ENCODE measurements around the gene ARHGEF17.

Gene ARHGEF17

DNA sequence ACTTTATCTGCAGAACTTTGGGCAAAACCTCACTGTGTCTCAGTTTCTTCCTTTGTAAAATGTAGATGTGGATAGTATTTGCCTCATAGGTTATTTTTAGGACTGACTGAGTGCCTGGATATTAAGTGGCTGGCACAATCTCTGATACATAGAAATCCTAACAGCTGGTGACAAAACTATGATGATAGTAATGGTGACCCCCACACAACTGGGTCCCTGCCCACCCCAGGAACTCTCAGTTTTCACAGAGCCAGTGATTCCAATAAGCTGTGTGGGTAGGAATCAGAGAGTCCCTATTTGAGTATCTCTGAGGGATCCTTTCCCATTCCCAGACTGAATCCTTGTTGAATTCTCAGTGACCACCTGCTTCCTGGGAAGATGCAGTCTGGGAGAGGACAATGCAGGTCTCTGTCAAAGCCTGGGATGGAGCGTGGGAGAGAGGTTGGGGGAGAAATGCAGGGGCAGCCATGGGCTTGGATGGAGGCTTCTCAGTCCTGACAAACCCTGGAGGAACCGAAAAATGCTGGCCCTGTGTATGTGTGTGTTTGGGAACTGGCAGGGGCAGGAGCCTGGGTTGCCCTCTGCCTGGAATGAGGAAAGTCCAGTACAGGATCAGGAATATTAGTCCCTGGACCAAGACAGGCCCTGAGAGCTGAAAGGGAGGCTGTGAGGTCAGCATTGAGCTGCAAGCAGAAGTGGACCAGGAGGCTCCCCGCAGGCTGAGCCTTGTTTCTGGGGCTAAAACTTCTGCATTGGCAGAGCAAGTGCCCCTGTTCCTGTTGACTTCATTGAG, 42.0 kb upstream of the ARHGEF17 start:
- TF ChIP-seq TOX (CRISPR knock-in tag; IDR thresholded peaks at IDR 0.05; ENCODE audit: borderline replicate concordance) (no peak), CSDC2 (CRISPR knock-in tag; IDR thresholded peaks at IDR 0.05) (no peak), ZFP3 (CRISPR knock-in tag; IDR thresholded peaks at IDR 0.05) (no peak), ESRRG (CRISPR knock-in tag; IDR thresholded peaks at IDR 0.05) (no peak), ZFP30 (CRISPR knock-in tag; IDR thresholded peaks at IDR 0.05) (no peak)
- TF ChIP-seq, protein P1, sequence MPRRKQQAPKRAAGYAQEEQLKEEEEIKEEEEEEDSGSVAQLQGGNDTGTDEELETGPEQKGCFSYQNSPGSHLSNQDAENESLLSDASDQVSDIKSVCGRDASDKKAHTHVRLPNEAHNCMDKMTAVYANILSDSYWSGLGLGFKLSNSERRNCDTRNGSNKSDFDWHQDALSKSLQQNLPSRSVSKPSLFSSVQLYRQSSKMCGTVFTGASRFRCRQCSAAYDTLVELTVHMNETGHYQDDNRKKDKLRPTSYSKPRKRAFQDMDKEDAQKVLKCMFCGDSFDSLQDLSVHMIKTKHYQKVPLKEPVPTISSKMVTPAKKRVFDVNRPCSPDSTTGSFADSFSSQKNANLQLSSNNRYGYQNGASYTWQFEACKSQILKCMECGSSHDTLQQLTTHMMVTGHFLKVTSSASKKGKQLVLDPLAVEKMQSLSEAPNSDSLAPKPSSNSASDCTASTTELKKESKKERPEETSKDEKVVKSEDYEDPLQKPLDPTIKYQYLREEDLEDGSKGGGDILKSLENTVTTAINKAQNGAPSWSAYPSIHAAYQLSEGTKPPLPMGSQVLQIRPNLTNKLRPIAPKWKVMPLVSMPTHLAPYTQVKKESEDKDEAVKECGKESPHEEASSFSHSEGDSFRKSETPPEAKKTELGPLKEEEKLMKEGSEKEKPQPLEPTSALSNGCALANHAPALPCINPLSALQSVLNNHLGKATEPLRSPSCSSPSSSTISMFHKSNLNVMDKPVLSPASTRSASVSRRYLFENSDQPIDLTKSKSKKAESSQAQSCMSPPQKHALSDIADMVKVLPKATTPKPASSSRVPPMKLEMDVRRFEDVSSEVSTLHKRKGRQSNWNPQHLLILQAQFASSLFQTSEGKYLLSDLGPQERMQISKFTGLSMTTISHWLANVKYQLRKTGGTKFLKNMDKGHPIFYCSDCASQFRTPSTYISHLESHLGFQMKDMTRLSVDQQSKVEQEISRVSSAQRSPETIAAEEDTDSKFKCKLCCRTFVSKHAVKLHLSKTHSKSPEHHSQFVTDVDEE (CRISPR knock-in tag; IDR thresholded peaks at IDR 0.05): no peak
- ATAC-seq: no peak

DNA sequence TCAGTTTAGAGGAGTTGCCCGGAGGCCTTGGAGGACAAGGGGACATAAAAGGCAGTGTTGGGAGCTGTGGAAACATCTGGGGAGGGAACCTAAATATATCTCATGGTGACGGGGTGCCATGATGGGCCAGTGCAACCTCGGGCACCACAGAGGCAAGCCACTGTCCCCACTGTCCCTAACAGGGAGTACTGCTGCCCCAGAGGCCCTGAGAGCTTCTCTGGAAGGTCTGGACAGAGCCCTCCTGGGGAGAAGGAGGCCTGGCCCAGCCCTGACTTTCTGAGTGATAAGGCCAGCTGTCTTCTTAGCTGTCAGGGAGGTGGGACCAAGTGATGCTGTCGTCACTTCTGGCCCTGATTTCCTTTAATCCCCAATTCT, 41.4 kb upstream of the ARHGEF17 start:
- no peak for ATAC-seq
- TF ChIP-seq CSDC2 (CRISPR knock-in tag; IDR thresholded peaks at IDR 0.05) (no peak), SNAI2 (CRISPR knock-in tag; IDR thresholded peaks at IDR 0.05) (no peak), BACH2 (CRISPR knock-in tag; IDR thresholded peaks at IDR 0.05; ENCODE audit: borderline replicate concordance) (no peak), TCF4 (CRISPR knock-in tag; IDR thresholded peaks at IDR 0.05; ENCODE audit: borderline replicate concordance) (no peak), ZFP3 (CRISPR knock-in tag; IDR thresholded peaks at IDR 0.05) (no peak)

DNA sequence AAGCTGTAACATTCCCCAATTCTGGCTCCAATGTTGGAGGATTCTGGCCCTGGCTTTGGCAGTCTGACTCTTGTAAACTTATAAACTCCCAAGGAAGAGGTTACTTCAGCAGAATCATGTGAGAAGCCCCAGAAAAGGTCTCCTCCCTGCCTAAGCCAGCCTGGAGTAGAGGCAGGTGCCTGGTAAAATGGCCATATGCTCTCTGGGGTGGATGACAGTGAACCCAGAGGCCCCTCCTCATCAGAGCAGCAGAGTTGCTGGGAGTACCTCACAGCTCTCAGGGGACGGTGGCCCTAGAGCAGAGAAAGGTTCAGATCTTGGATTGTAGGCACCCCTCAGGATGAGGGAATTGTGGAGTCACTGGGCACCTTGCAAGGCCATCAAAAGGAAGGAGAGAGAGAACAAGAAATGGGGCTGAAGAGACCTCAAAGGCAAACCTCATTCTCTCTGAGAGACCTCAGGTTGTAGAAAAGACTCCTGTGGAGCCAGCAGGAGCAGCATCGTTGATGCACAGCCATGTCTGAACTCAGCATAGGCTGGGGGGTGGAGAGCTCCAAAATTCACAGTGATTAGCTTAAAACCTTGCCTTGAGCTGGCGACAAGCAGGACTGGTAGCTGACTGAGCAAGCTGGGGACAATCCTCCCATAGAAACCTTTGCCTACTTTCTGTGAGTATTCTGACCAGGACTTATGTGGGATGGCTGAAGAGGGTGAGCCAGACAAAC, 40.8 kb upstream of the ARHGEF17 start:
- no peak for TF ChIP-seq ESRRG (CRISPR knock-in tag; IDR thresholded peaks at IDR 0.05)
- TF ChIP-seq ZNF8 (CRISPR knock-in tag; IDR thresholded peaks at IDR 0.05): no peak
- TF ChIP-seq ZFP3 (CRISPR knock-in tag; IDR thresholded peaks at IDR 0.05): no peak
- TF ChIP-seq PPARA (CRISPR knock-in tag; IDR thresholded peaks at IDR 0.05; ENCODE audit: borderline replicate concordance): no peak
- TF ChIP-seq ZNF70 (CRISPR knock-in tag; IDR thresholded peaks at IDR 0.05): no peak
- no peak for TF ChIP-seq ZFP30 (CRISPR knock-in tag; IDR thresholded peaks at IDR 0.05)
- TF ChIP-seq, protein P2, sequence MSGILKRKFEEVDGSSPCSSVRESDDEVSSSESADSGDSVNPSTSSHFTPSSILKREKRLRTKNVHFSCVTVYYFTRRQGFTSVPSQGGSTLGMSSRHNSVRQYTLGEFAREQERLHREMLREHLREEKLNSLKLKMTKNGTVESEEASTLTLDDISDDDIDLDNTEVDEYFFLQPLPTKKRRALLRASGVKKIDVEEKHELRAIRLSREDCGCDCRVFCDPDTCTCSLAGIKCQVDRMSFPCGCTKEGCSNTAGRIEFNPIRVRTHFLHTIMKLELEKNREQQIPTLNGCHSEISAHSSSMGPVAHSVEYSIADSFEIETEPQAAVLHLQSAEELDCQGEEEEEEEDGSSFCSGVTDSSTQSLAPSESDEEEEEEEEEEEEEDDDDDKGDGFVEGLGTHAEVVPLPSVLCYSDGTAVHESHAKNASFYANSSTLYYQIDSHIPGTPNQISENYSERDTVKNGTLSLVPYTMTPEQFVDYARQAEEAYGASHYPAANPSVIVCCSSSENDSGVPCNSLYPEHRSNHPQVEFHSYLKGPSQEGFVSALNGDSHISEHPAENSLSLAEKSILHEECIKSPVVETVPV (CRISPR knock-in tag; IDR thresholded peaks at IDR 0.05): no peak
- no peak for TF ChIP-seq GLIS3 (CRISPR knock-in tag; IDR thresholded peaks at IDR 0.05)
- no peak for TF ChIP-seq TCF4 (CRISPR knock-in tag; IDR thresholded peaks at IDR 0.05; ENCODE audit: borderline replicate concordance)
- TF ChIP-seq, protein P3, sequence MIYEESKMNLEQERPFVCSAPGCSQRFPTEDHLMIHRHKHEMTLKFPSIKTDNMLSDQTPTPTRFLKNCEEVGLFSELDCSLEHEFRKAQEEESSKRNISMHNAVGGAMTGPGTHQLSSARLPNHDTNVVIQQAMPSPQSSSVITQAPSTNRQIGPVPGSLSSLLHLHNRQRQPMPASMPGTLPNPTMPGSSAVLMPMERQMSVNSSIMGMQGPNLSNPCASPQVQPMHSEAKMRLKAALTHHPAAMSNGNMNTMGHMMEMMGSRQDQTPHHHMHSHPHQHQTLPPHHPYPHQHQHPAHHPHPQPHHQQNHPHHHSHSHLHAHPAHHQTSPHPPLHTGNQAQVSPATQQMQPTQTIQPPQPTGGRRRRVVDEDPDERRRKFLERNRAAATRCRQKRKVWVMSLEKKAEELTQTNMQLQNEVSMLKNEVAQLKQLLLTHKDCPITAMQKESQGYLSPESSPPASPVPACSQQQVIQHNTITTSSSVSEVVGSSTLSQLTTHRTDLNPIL (CRISPR knock-in tag; IDR thresholded peaks at IDR 0.05; ENCODE audit: low read depth): no peak
- TF ChIP-seq ZNF565 (CRISPR knock-in tag; conservative IDR thresholded peaks at IDR 0.05; ENCODE audit: low read depth): no peak
- TF ChIP-seq BACH2 (CRISPR knock-in tag; IDR thresholded peaks at IDR 0.05; ENCODE audit: borderline replicate concordance): no peak
- TF ChIP-seq ZC3H10 (CRISPR knock-in tag; IDR thresholded peaks at IDR 0.05): no peak
- no peak for TF ChIP-seq CSDC2 (CRISPR knock-in tag; IDR thresholded peaks at IDR 0.05)
- no peak for TF ChIP-seq ISL1 (CRISPR knock-in tag; IDR thresholded peaks at IDR 0.05)
- ATAC-seq: no peak

DNA sequence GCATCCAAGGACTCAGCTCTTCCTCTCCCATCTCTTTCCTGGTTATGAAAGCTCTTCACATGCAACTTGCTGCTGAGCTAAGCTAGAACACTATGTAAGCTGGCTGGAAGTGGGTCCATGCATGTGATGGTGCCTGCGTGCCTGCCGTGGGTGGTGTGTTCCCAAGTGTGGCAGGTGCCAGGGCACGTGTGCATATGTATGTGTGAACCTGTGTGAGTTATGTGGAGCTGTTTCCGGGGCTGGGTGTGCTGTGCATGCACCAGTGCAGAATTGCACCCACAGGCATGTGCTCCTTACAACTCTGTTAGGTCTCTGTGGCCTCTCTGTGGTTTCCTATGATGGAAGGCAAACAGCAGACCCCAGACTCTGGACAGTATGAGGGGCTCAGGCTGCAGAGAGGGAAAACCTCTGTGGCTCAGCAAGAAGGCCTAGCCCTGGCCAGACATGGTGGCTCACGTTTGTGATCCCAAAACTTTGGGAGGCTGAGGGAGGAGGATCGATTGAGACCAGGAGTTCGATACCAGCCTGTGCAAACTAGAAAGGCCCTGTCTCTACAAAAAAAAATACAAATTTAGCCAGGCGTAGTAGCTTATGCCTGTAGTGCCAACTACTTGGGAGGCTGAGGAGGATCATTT, 40.1 kb upstream of the ARHGEF17 start:
- no peak for ATAC-seq
- no peak for TF ChIP-seq PPARA (CRISPR knock-in tag; IDR thresholded peaks at IDR 0.05; ENCODE audit: borderline replicate concordance)
- TF ChIP-seq, protein P4, sequence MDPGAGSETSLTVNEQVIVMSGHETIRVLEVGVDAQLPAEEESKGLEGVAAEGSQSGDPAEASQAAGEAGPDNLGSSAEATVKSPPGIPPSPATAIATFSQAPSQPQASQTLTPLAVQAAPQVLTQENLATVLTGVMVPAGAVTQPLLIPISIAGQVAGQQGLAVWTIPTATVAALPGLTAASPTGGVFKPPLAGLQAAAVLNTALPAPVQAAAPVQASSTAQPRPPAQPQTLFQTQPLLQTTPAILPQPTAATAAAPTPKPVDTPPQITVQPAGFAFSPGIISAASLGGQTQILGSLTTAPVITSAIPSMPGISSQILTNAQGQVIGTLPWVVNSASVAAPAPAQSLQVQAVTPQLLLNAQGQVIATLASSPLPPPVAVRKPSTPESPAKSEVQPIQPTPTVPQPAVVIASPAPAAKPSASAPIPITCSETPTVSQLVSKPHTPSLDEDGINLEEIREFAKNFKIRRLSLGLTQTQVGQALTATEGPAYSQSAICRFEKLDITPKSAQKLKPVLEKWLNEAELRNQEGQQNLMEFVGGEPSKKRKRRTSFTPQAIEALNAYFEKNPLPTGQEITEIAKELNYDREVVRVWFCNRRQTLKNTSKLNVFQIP (CRISPR knock-in tag; IDR thresholded peaks at IDR 0.05; ENCODE audit: borderline replicate concordance, low read depth): no peak
- TF ChIP-seq CSDC2 (CRISPR knock-in tag; IDR thresholded peaks at IDR 0.05): no peak
- TF ChIP-seq ZNF565 (CRISPR knock-in tag; conservative IDR thresholded peaks at IDR 0.05; ENCODE audit: low read depth): no peak
- no peak for TF ChIP-seq ESRRG (CRISPR knock-in tag; IDR thresholded peaks at IDR 0.05)
- no peak for TF ChIP-seq RARB (CRISPR knock-in tag; IDR thresholded peaks at IDR 0.05)
- no peak for TF ChIP-seq TOX (CRISPR knock-in tag; IDR thresholded peaks at IDR 0.05; ENCODE audit: borderline replicate concordance)
- TF ChIP-seq ARNTL (CRISPR knock-in tag; IDR thresholded peaks at IDR 0.05; ENCODE audit: borderline replicate concordance, low read depth): no peak
- no peak for TF ChIP-seq SNAI2 (CRISPR knock-in tag; IDR thresholded peaks at IDR 0.05)
- TF ChIP-seq, protein P3 (CRISPR knock-in tag; IDR thresholded peaks at IDR 0.05; ENCODE audit: low read depth): no peak
- no peak for TF ChIP-seq BACH2 (CRISPR knock-in tag; IDR thresholded peaks at IDR 0.05; ENCODE audit: borderline replicate concordance)
- no peak for TF ChIP-seq ZC3H10 (CRISPR knock-in tag; IDR thresholded peaks at IDR 0.05)

All from SK-N-SH treated with all-trans-retinoic acid at 6 μM for 48 hours (cell line).